Activated naive CD4-positive, alpha-beta T cell treated with anti-CD3 and anti-CD28 coated beads for 36 hours (primary cell): ENCODE measurements around the gene SCG3. TPM values are rescaled to one million over a fixed set of nuclear protein-coding genes. Genes with fewer than 3 reads are reported as not detected.
"Not testable (repeated sequence)": the region's sequence is repeated elsewhere in the genome, so short reads cannot be mapped to it uniquely, and the experiment has no call there.

Experiments
- CTCF ChIA-PET: fragments of 350-600 bp; sonication (Branson Sonifier 250); formaldehyde crosslinking; loops from one replicate; lab custom pipeline; 2021; ENCODE audit warnings: antibody characterized with exemption; lab: Charles Lee
- DNase-seq: peaks from one replicate; pipeline ENCODE4 v3.0.0-alpha.2; 2020
- H3K27ac Mint-ChIP-seq: one replicate; pipeline ENCODE4 v1.8.0; 2021; ENCODE audit warnings: mild to moderate bottlenecking, mixed read lengths
- H3K27me3 Mint-ChIP-seq: one replicate; pipeline ENCODE4 v1.8.0; 2021; ENCODE audit warnings: low read depth, mixed read lengths
- H3K36me3 Mint-ChIP-seq: one replicate; pipeline ENCODE4 v1.8.0; 2021; ENCODE audit warnings: low read depth, mixed read lengths
- H3K4me1 Mint-ChIP-seq: one replicate; pipeline ENCODE4 v1.8.0; 2021; ENCODE audit warnings: low read depth, mixed read lengths
- H3K4me3 Mint-ChIP-seq: one replicate; pipeline ENCODE4 v1.8.0; 2021; ENCODE audit warnings: mild to moderate bottlenecking, moderate library complexity, mixed read lengths
- H3K9me3 Mint-ChIP-seq: one replicate; pipeline ENCODE4 v1.8.0; 2021; ENCODE audit warnings: mixed read lengths
- intact Hi-C: fragments of 100-400 bp; cut with micrococcal nuclease; formaldehyde crosslinking; loops from one replicate; pipeline ENCODE4 v1.15.1; 2023
- total RNA-seq, 2 experiments: library from RNA; stranded (reverse); gene quantifications; one replicate each; pipeline ENCODE4 v1.2.3, GENCODE V29; 2021

SCG3 gene
- total RNA-seq: not detected

- peak within 1 kb of the TSS; percentile 22 for H3K4me3 Mint-ChIP-seq
- peaks cover 5% of the 10 kb centered on the region for H3K4me1 Mint-ChIP-seq
- CTCF ChIA-PET: interaction anchor here (0.8 to 2.6 kb wide), 2 partner anchors 14 to 31 kb away, joined by 3 to 11 read pairs; no protein-coding TSS in a partner anchor
- no peak within 1 kb of the TSS for H3K27ac Mint-ChIP-seq
- peaks cover 36% of the 10 kb centered on the region for H3K27me3 Mint-ChIP-seq
- peak; percentile 86 for DNase-seq
- no peaks in the 10 kb centered on the region for H3K9me3 Mint-ChIP-seq
- intact Hi-C loops: loop anchor here (2.0 kb wide), 1 partner anchor 45 kb away; no protein-coding TSS in a partner anchor
- no peaks in the 10 kb centered on the region for H3K36me3 Mint-ChIP-seq
Measured at GRCh38 chr15:51681303-51681963, at the start of gene SCG3. Gene SCG3 (plus strand): TSS chr15:51681503. CDS start chr15:51681756, 253 bp downstream.

- H3K9me3 Mint-ChIP-seq: no peaks in the 10 kb centered on the region
- no peaks in the 10 kb centered on the region for H3K36me3 Mint-ChIP-seq
- H3K4me3 Mint-ChIP-seq: no peak overlapping the region
- no peak overlapping the region for H3K27ac Mint-ChIP-seq
- no peak for DNase-seq
- intact Hi-C loops: no loop called here
- CTCF ChIA-PET: interaction anchor here (0.6 kb wide), 2 partner anchors 56 to 758 kb away, joined by 3 read pairs; no protein-coding TSS in a partner anchor
- H3K27me3 Mint-ChIP-seq: no peaks in the 10 kb centered on the region
- no peaks in the 10 kb centered on the region for H3K4me1 Mint-ChIP-seq
Measured at GRCh38 chr15:51634591-51635198, 46.6 kb upstream of the SCG3 start.

DNA sequence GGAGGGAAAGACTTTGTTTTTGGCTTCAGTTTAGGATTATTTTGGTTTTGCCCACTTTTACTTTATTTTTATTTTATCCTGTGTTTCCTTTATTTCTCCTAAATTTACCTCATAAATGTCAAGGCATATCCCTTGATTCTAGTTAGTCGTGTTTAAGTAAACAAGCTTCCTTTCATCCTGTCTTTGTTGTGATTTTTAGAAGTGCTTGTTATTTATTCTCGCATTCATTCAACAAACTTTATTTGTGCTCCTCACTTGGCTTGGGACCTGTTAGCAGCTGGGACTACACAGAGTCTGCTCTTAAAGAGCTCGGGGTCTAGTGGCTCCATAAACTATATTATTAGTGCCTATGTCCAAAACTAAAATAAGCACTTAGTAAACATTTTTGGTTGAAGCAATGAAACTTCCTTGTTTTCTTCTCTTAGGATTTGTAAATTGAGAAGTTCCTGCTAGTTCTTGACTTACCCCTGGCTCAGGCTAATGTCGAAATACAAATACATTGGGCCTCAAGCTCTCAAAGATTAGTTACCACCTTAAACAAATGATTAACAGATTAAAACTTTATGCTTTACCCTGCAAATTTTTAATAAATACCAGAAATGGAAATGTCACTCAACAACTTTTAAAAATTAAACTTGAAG, 39.7 kb upstream of the SCG3 start:
- H3K36me3 Mint-ChIP-seq: no peaks in the 10 kb centered on the region
- no peak overlapping the region for H3K4me3 Mint-ChIP-seq
- no peaks in the 10 kb centered on the region for H3K27me3 Mint-ChIP-seq
- no peaks in the 10 kb centered on the region for H3K9me3 Mint-ChIP-seq
- intact Hi-C loops: no loop called here
- no peak for DNase-seq
- CTCF ChIA-PET: interaction anchor here (0.5 to 1.4 kb wide), 3 partner anchors 9 to 262 kb away, joined by 3 to 5 read pairs (median 5); no protein-coding TSS in a partner anchor
- H3K27ac Mint-ChIP-seq: no peak overlapping the region
- no peaks in the 10 kb centered on the region for H3K4me1 Mint-ChIP-seq

DNA sequence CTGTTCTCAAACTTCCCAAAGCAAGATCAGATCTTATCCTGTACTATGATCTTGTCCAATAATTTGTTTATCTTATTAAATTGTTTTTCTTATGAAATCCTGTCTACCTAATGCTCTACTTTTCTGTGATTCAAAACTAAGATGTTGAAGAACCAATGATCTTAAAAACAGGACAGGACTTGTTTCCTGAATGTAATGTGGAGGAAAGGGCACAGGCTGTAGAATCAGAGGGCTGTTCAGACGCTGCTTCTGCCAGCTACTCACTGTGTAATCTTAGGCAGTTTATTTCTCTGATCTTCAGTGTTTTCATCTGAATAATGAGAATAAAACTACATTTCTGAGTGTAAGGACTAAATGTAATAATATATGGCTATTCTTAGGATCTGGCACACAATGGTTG, 38.6 kb upstream of the SCG3 start:
- Mint-ChIP-seq H3K9me3 (no peaks in the 10 kb centered on the region), H3K4me1 (no peaks in the 10 kb centered on the region), H3K4me3 (no peak overlapping the region), H3K27ac (no peak overlapping the region), H3K36me3 (no peaks in the 10 kb centered on the region), H3K27me3 (no peaks in the 10 kb centered on the region)
- intact Hi-C loops: no loop called here
- no peak for DNase-seq
- CTCF ChIA-PET: interaction anchor here (0.7 kb wide), 1 partner anchor 47 kb away, joined by 3 read pairs; no protein-coding TSS in a partner anchor

DNA sequence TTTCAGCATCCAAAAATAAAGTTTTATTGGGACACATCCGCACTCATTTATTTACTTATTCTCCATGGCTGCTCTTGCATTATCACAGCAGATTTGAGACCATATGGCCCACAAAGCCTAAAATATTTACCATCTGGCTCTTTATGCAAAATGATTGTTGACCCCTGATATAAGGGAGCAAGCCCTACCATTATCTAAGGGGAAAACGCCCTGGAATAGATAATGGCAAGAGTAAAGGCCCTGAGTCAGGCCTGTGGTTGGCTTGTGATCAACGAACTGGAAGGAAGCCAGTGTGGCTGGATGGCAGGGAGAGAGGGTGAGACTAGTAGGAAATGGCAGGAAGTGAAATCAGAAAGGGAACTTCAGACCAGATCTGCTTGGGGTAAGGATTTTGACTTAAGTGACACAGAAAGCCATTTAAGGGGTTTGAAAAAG, 34.2 kb upstream of the SCG3 start:
- intact Hi-C loops: no loop called here

DNA sequence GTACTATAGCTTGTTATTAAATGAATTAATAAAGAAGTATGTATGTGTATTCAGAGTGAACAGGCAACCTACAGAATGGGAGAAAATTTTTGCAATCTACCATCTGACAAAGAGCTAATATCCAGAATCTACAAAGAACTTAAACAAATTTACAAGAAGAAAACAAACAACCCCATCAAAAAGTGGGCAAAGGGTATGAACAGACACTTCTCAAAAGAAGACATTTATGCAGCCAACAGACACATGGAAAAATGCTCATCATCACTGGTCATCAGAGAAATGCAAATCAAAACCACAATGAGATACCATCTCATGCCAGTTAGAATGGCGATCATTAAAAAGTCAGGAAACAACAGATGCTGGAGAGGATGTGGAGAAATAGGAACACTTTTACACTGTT, 33.2 kb upstream of the SCG3 start:
- intact Hi-C loops, H3K27me3 Mint-ChIP-seq, H3K4me3 Mint-ChIP-seq, H3K4me1 Mint-ChIP-seq, H3K36me3 Mint-ChIP-seq, DNase-seq, H3K27ac Mint-ChIP-seq, H3K9me3 Mint-ChIP-seq: not testable (repeated sequence)
- CTCF ChIA-PET: interaction anchor here (0.9 to 8.7 kb wide), 4 partner anchors 104 to 133 kb away, joined by 3 to 201 read pairs (median 5); partner anchors contain the start of gene TMOD2

More for the DNA sequence above, 34.2 kb upstream of the SCG3 start:
- Mint-ChIP-seq H3K27ac (no peak overlapping the region), H3K36me3 (no peaks in the 10 kb centered on the region), H3K9me3 (no peaks in the 10 kb centered on the region), H3K4me3 (no peak overlapping the region), H3K4me1 (no peaks in the 10 kb centered on the region), H3K27me3 (no peaks in the 10 kb centered on the region)
- DNase-seq: no peak
- CTCF ChIA-PET: interaction anchor here (0.7 to 8.7 kb wide), 3 partner anchors 111 to 244 kb away, joined by 4 to 201 read pairs (median 5); no protein-coding TSS in a partner anchor

- not testable (repeated sequence) for H3K27me3 Mint-ChIP-seq, H3K9me3 Mint-ChIP-seq
Measured at GRCh38 chr15:51648643-51649042, 32.7 kb upstream of the SCG3 start.

GRCh38 chr15:51649659-51650521, 31.4 kb upstream of the SCG3 start:
- DNase-seq: peak; percentile 60
- Mint-ChIP-seq H3K27ac (no peak overlapping the region), H3K27me3 (no peaks in the 10 kb centered on the region), H3K36me3 (no peaks in the 10 kb centered on the region), H3K9me3 (no peaks in the 10 kb centered on the region), H3K4me3 (no peak overlapping the region), H3K4me1 (no peaks in the 10 kb centered on the region)
- CTCF ChIA-PET: interaction anchor here (0.6 to 8.7 kb wide), 33 partner anchors 8 to 576 kb away, joined by 3 to 201 read pairs (median 4); partner anchors contain the start of genes DMXL2, SCG3 and TMOD2
- intact Hi-C loops: loop anchor here (1.0 to 10.0 kb wide), 5 partner anchors 77 to 575 kb away; no protein-coding TSS in a partner anchor

More at GRCh38 chr15:51648643-51649042, 32.7 kb upstream of the SCG3 start:
- intact Hi-C loops, H3K4me1 Mint-ChIP-seq, H3K36me3 Mint-ChIP-seq, H3K4me3 Mint-ChIP-seq, DNase-seq, H3K27ac Mint-ChIP-seq: not testable (repeated sequence)
- CTCF ChIA-PET: interaction anchor here (0.9 to 8.7 kb wide), 4 partner anchors 103 to 132 kb away, joined by 3 to 201 read pairs (median 18); partner anchors contain the start of gene TMOD2

DNA sequence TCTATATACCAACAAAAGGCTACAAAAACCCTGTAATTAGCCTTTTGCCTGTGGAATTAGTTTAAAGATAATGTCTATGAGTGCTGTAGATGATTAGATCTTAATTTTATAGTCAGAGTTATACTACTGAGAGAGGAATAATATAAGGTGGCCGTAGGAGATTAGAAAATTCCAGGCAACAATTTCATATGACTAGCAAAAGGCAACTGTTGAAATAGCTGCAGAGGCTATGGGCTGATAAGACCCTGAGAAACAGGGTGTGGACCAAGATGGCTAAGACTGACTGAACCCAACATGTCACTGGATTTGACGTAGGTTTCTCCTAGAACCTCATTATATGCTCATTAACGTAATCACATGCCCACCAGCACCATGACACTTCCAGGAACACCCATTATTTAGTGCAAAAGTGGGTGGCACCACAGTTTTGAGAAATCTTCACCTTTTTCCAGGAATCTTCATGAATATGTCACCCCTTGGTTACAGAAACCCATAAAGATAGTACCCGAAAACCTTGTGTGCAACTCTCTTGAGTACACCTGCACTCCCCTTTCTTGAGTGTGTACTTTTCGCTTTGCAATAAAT, 29.1 kb upstream of the SCG3 start:
- intact Hi-C loops: loop anchor here (5.0 to 10.0 kb wide), 2 partner anchors 255 to 573 kb away; no protein-coding TSS in a partner anchor
- H3K4me1 Mint-ChIP-seq: no peaks in the 10 kb centered on the region
- H3K27ac Mint-ChIP-seq: no peak overlapping the region
- no peaks in the 10 kb centered on the region for H3K9me3 Mint-ChIP-seq
- DNase-seq: no peak
- no peaks in the 10 kb centered on the region for H3K36me3 Mint-ChIP-seq
- H3K27me3 Mint-ChIP-seq: no peaks in the 10 kb centered on the region
- CTCF ChIA-PET: interaction anchor here (0.6 to 8.7 kb wide), 2 partner anchors 123 to 238 kb away, joined by 5 to 201 read pairs; no protein-coding TSS in a partner anchor
- no peak overlapping the region for H3K4me3 Mint-ChIP-seq

DNA sequence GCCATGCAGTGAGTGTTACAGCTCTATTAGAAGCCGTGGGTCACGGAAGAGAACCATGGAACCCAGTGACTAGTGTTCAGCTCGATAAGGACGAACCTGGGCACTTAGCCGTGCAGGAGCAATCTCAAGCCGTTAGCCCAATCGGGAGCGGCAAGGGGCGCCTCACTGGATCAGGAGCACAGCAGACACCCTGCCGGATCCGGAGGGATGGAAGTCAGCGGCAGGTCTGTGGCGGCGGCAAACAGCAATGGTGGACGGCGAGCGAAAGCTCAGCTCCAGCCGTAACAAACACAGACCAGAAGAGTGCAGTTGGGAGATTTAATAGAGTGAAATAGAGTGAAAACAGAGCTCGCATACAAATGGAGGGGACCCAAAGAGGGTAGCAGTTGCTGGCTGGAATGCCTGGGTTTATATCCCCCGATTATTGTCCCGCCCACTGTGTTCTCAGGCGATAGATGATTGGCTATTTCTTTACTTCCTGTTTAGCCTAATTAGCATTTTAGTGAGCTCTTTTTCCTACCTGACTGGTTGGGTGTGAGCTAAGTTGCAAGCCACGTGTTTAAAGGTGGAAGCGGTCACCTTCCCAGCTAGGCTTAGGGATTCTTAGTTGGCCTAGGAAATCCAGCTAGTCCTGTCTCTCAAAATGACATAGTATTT, 25.8 kb upstream of the SCG3 start:
- intact Hi-C loops: loop anchor here (10.0 kb wide), 1 partner anchor 569 kb away; no protein-coding TSS in a partner anchor
- not testable (repeated sequence) for H3K27me3 Mint-ChIP-seq, H3K4me3 Mint-ChIP-seq, DNase-seq, H3K9me3 Mint-ChIP-seq, H3K4me1 Mint-ChIP-seq, H3K27ac Mint-ChIP-seq, H3K36me3 Mint-ChIP-seq
- CTCF ChIA-PET: interaction anchor here (0.6 to 4.1 kb wide), 2 partner anchors 18 to 121 kb away, joined by 3 to 24 read pairs; no protein-coding TSS in a partner anchor
